A549 (cell line): ENCODE measurements around the gene TSC22D2. TPM values are rescaled to one million over a fixed set of nuclear protein-coding genes. Genes with fewer than 3 reads are reported as not detected.

Experiments
- ATAC-seq, 2 experiments: fragments of 200-7000 bp in 1 of 2; fragments of >200 bp in 1 of 2; cut with Nextera tagmentation in 1 of 2; cut with Tn5 transposase in 1 of 2; 3 replicates each; pipeline versions ENCODE4 v1.8.0 to v1.9.1; 2018 to 2020; ENCODE audit warnings: mild to moderate bottlenecking in 1 of 2, moderate library complexity in 1 of 2
- CTCF ChIA-PET: fragments of 300-600 bp; sonication (Branson Sonifier 250); formaldehyde crosslinking; extraction: SDS; loops from one replicate; lab custom pipeline; 2021; ENCODE audit warnings: antibody characterized with exemption, inconsistent platforms; lab: Yijun Ruan, JAX
- POLR2A ChIA-PET: fragments of 350-600 bp; formaldehyde crosslinking; extraction: SDS; loops from one replicate; lab custom pipeline; 2021; ENCODE audit warnings: antibody characterized with exemption, inconsistent platforms; lab: Yijun Ruan, JAX
- DNase-seq, 2 experiments: peaks; one replicate each; pipeline versions ENCODE4 v3.0.0 to v3.0.0-alpha.2; 2011 to 2016; ENCODE audit warnings: low read depth in 1 of 2, low spot score in 1 of 2
- FAIRE-seq: peaks from 2 replicates; lab custom pipeline; 2011; peaks lifted over from hg19 to GRCh38; lab: Jason Lieb, UNC
- H3K27ac ChIP-seq, 2 experiments: fragments of >200 bp; sonication (Bioruptor Twin); formaldehyde crosslinking; 3 replicates each; pipeline ENCODE4 v1.5.1; 2016 to 2017
- H3K4me1 ChIP-seq: fragments of >200 bp; sonication (Bioruptor Twin); formaldehyde crosslinking; 3 replicates; pipeline ENCODE4 v1.6.1; 2016
- H3K4me2 ChIP-seq: fragments of >200 bp; sonication (Bioruptor Twin); formaldehyde crosslinking; 3 replicates; pipeline ENCODE4 v1.6.1; 2016
- H3K4me3 ChIP-seq: fragments of >200 bp; sonication (Bioruptor Twin); formaldehyde crosslinking; 3 replicates; pipeline ENCODE4 v1.5.1; 2016
- H3K9me3 ChIP-seq: fragments of >200 bp; sonication (Bioruptor Twin); formaldehyde crosslinking; 3 replicates; pipeline ENCODE4 v1.6.1; 2016
- BHLHE40 ChIP-seq: IDR thresholded peaks from 2 replicates; pipeline ENCODE4 v1.6.1; 2012; ENCODE audit warnings: low read depth, low read length, inconsistent platforms
- CBX2 ChIP-seq: fragments of 200-600 bp; sonication (generic); IDR thresholded peaks from 2 replicates; pipeline ENCODE4 v1.6.1; 2016; ENCODE audit warnings: low read depth, mild to moderate bottlenecking, borderline replicate concordance
- CEBPB ChIP-seq, 2 experiments: fragments of >200 bp in 1 of 2; sonication (Bioruptor Twin) in 1 of 2; formaldehyde crosslinking in 1 of 2; IDR thresholded peaks; 2 replicates each; pipeline ENCODE4 v1.6.1; 2012 to 2016
- CHD4 ChIP-seq: fragments of 200-600 bp; sonication (generic); IDR thresholded peaks from 2 replicates; pipeline ENCODE4 v1.6.1; 2016; ENCODE audit warnings: antibody characterized with exemption, mild to moderate bottlenecking, borderline replicate concordance
- CTCF ChIP-seq: fragments of >200 bp; sonication (Bioruptor Twin); formaldehyde crosslinking; IDR thresholded peaks from 3 replicates; pipeline ENCODE4 v1.5.1; 2016
- E2F6 ChIP-seq: IDR thresholded peaks from 2 replicates; pipeline ENCODE4 v1.6.1; 2012; ENCODE audit warnings: low read depth, borderline replicate concordance
- EHF ChIP-seq: fragments of 250-450 bp; sonication (Bioruptor Pico); IDR thresholded peaks from 2 replicates; pipeline ENCODE4 v1.5.0; 2020; ENCODE audit warnings: mild to moderate bottlenecking
- FOSB ChIP-seq: fragments of 250-450 bp; sonication (Bioruptor Pico); IDR thresholded peaks from 2 replicates; pipeline ENCODE4 v1.5.0; 2020; ENCODE audit warnings: mild to moderate bottlenecking, moderate library complexity
- FOSL2 ChIP-seq, 2 experiments: fragments of 450-650 bp in 1 of 2; fragments of >200 bp in 1 of 2; sonication (Bioruptor Twin) in 1 of 2; formaldehyde crosslinking; IDR thresholded peaks; 2 replicates each; pipeline versions ENCODE4 v1.5.0 to v1.6.1; 2016 to 2020; ENCODE audit warnings: mild to moderate bottlenecking in 1 of 2, moderate library complexity in 1 of 2
- FOXS1 ChIP-seq: fragments of 250-450 bp; sonication (Bioruptor Pico); IDR thresholded peaks from 2 replicates; pipeline ENCODE4 v1.5.0; 2020; ENCODE audit warnings: mild to moderate bottlenecking, moderate library complexity
- HDAC2 ChIP-seq: fragments of 200-600 bp; sonication (generic); IDR thresholded peaks from 2 replicates; pipeline ENCODE4 v1.6.1; 2016
- HMGXB4 ChIP-seq: fragments of 250-450 bp; sonication (Bioruptor Pico); IDR thresholded peaks from 2 replicates; pipeline ENCODE4 v1.5.0; 2021; ENCODE audit warnings: mild to moderate bottlenecking, moderate library complexity, borderline replicate concordance
- HOXB13 ChIP-seq: fragments of 250-450 bp; sonication (Bioruptor Pico); IDR thresholded peaks from 2 replicates; pipeline ENCODE4 v1.5.0; 2020; ENCODE audit warnings: low read depth, mild to moderate bottlenecking, moderate library complexity
- JUN ChIP-seq, 2 experiments: fragments of >200 bp; sonication (Bioruptor Twin); formaldehyde crosslinking; IDR thresholded peaks; 2 replicates in 1 of 2; 3 replicates in 1 of 2; pipeline ENCODE4 v1.6.1; 2016 to 2017
- MAFK ChIP-seq: fragments of 450-650 bp; IDR thresholded peaks from 2 replicates; pipeline ENCODE4 v1.6.1; 2014; ENCODE audit not compliant: partially characterized antibody
- MAX ChIP-seq: IDR thresholded peaks from 2 replicates; pipeline ENCODE4 v1.6.1; 2012
- MAZ ChIP-seq: fragments of 150-350 bp; IDR thresholded peaks from 2 replicates; pipeline ENCODE4 v1.6.1; 2014; ENCODE audit warnings: antibody characterized with exemption, low read depth, low read length, borderline replicate concordance
- MYC ChIP-seq: IDR thresholded peaks from 2 replicates; pipeline ENCODE4 v1.6.1; 2012; ENCODE audit warnings: mild to moderate bottlenecking, inconsistent platforms, low read length, improper control_type of control experiment, borderline replicate concordance
- NFE2L2 ChIP-seq: fragments of 150-350 bp; conservative IDR thresholded peaks from 2 replicates; pipeline ENCODE4 v1.6.1; 2014; ENCODE audit warnings: low read length
- POLR2A ChIP-seq: IDR thresholded peaks from 2 replicates; pipeline ENCODE4 v1.6.1; 2012; ENCODE audit warnings: mild to moderate bottlenecking, low read length
- REST ChIP-seq: fragments of 200-600 bp; sonication (generic); IDR thresholded peaks from 2 replicates; pipeline ENCODE4 v1.6.1; 2016; ENCODE audit warnings: antibody characterized with exemption, mild to moderate bottlenecking, moderate library complexity
- RFX5 ChIP-seq: fragments of 450-650 bp; IDR thresholded peaks from 2 replicates; pipeline ENCODE4 v1.7.1; 2014; ENCODE audit warnings: antibody characterized with exemption, mild to moderate bottlenecking, moderate library complexity
- SREBF2 ChIP-seq: fragments of 450-650 bp; IDR thresholded peaks from 2 replicates; pipeline ENCODE4 v1.6.1; 2014; ENCODE audit warnings: mild to moderate bottlenecking, moderate library complexity
- ZNF302 ChIP-seq: fragments of 250-450 bp; sonication (Bioruptor Pico); IDR thresholded peaks from 2 replicates; pipeline ENCODE4 v1.9.0; 2021; ENCODE audit warnings: inconsistent platforms, mild to moderate bottlenecking, moderate library complexity
- WGBS: methylation state at CpG from one replicate; pipeline ENCODE4 v1.1.6; 2017; ENCODE audit errors: missing lambda C conversion rate; 5-methylcytosine and 5-hydroxymethylcytosine counted together
- polyA plus RNA-seq, 4 experiments: library from polyadenylated mRNA; depleted of rRNA in 3 of 4; stranded (reverse); fragments of >200 nt; fragmentation: RNase III in 1 of 4; extraction: RNeasy Plus Mini Kit Qiagen cat#74134 plus additional on column Dnase treatment in 1 of 4; gene quantifications; 2 replicates in 3 of 4; 3 replicates in 1 of 4; pipeline ENCODE4 v1.2.3, GENCODE V29; 2011 to 2017

The TSC22D2 gene
- polyA plus RNA-seq, 2 of the 4 experiments (the other 2 are of a cell fraction): 8.8 to 13.9 TPM

GRCh38 chr3:150390087-150390486 is 18.0 kb upstream of the TSC22D2 start:
- Histone ChIP-seq H3K4me2 (no peak overlapping the region), H3K4me3 (no peak overlapping the region), H3K27ac (no peak overlapping the region), H3K9me3 (no peaks in the 10 kb centered on the region), H3K4me1 (peaks cover 6% of the 10 kb centered on the region; the same call in 1 of the 3 replicates)
- FAIRE-seq: no peak
- TF ChIP-seq POLR2A (no peak), HOXB13 (no peak), MAFK (no peak), ZNF302 (no peak), CHD4 (no peak), CEBPB (IDR thresholded peaks at IDR 0.05) (no peak), MYC (no peak), CTCF (no peak), FOXS1 (no peak), RFX5 (no peak), NFE2L2 (no peak), E2F6 (no peak), JUN (IDR thresholded peaks at IDR 0.05) (no peak), BHLHE40 (no peak), REST (no peak), HDAC2 (no peak), EHF (no peak)
- ChIA-PET CTCF (interaction anchor here (1.1 to 1.6 kb wide), 2 partner anchors 9 to 23 kb away, joined by 3 read pairs; no protein-coding TSS in a partner anchor), POLR2A (no interaction called here)
- ATAC-seq: no peak
- DNase-seq: no peak

- ChIA-PET CTCF (interaction anchor here (1.0 to 1.6 kb wide), 2 partner anchors 16 to 24 kb away, joined by 3 read pairs; no protein-coding TSS in a partner anchor), POLR2A (interaction anchor here (1.3 kb wide), 1 partner anchor 18 kb away, joined by 3 read pairs; no protein-coding TSS in a partner anchor)
- H3K4me2 ChIP-seq: no peak overlapping the region
- peak in 1 of 2 experiments; percentile 55; a peak in 2 of 6 replicates for ATAC-seq
- H3K9me3 ChIP-seq: no peaks in the 10 kb centered on the region
- TF ChIP-seq SREBF2 (no peak), FOSL2 (IDR thresholded peaks at IDR 0.05) (no peak), FOSL2 (CRISPR knock-in tag; IDR thresholded peaks at IDR 0.05) (peak; percentile 38; the same call in 1 of the 2 replicates), FOSB (CRISPR knock-in tag) (no peak)
- peak; percentile 18 for FAIRE-seq
- H3K27ac ChIP-seq: no peak overlapping the region
- H3K4me1 ChIP-seq: peaks cover 6% of the 10 kb centered on the region; the same call in 1 of the 3 replicates
- DNase-seq: no peak
- H3K4me3 ChIP-seq: no peak overlapping the region
These were observed 16.9 kb upstream of the TSC22D2 start for GRCh38 chr3:150391161-150391560.

- ATAC-seq: no peak
- ChIA-PET POLR2A (no interaction called here), CTCF (no interaction called here)
These were observed 14.4 kb upstream of the TSC22D2 start for GRCh38 chr3:150393745-150394144.

More at GRCh38 chr3:150393745-150394144, 14.4 kb upstream of the TSC22D2 start:
- H3K9me3 ChIP-seq: no peaks in the 10 kb centered on the region
- H3K4me3 ChIP-seq: no peak overlapping the region
- no peak for DNase-seq
- no peak for TF ChIP-seq HMGXB4 (CRISPR knock-in tag)
- TF ChIP-seq ZNF302: no peak
- no peak for TF ChIP-seq MAX
- TF ChIP-seq CBX2: no peak
- TF ChIP-seq MAZ: no peak
- no peak for FAIRE-seq
- H3K4me2 ChIP-seq: no peak overlapping the region
- H3K27ac ChIP-seq: no peak overlapping the region
- WGBS: 42% methylated on average over 1 of the region's 1 CpG
- H3K4me1 ChIP-seq: peaks cover 6% of the 10 kb centered on the region; the same call in 1 of the 3 replicates
